ENCODE measurements around the gene TBC1D22A. TPM values are rescaled to one million over a fixed set of nuclear protein-coding genes. Genes with fewer than 3 reads are reported as not detected.

TBC1D22A gene
- total and polyA plus RNA-seq, 8 donors = 14.4 to 33.5 (median 15.7) TPM

DNA sequence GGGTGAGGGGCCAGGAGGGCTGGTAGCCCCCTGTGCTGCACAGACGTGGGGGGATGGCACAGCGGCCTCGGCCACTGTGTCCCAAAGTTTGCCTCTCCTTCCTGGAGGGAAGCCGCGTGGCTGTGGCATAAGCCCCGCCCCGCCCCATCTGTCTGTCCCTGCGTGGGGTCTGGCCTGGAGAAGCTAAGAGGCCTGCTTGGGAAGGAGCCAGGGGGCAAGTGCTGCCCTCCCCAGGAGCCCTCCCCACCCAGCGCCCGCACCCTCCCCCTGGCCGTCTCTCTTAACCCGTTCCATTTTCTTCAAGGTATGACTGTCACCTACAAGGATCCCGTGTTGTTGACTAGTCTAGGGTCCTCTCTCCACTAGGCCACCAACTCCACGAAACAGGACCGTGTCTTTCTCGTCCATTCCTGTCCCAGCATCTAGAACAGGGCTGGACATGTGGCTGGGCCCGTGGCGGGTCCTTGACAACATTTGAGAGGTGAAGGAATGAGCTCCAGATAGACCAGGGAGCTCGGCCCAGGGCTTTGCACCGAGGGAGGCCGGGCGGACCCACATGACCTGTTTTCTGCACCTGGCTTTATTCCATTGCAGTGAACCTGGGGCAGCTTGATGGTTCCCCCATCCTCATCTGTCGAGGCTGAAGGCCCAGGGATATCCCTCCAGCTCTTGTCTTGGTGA is 428.0 kb downstream of the TBC1D22A start:
- peak in 1 of 4 donors; percentile 64 for DNase-seq
- Histone ChIP-seq H3K27me3 (no peaks in the 10 kb centered on the region), H3K4me3 (no peak overlapping the region), H3K27ac (no peak overlapping the region), H3K4me1 (no peaks in the 10 kb centered on the region), H3K9me3 (peaks cover 0 to 9% of the 10 kb centered on the region in 2 donors), H3K36me3 (no peaks in the 10 kb centered on the region)
- TF ChIP-seq, protein P1, sequence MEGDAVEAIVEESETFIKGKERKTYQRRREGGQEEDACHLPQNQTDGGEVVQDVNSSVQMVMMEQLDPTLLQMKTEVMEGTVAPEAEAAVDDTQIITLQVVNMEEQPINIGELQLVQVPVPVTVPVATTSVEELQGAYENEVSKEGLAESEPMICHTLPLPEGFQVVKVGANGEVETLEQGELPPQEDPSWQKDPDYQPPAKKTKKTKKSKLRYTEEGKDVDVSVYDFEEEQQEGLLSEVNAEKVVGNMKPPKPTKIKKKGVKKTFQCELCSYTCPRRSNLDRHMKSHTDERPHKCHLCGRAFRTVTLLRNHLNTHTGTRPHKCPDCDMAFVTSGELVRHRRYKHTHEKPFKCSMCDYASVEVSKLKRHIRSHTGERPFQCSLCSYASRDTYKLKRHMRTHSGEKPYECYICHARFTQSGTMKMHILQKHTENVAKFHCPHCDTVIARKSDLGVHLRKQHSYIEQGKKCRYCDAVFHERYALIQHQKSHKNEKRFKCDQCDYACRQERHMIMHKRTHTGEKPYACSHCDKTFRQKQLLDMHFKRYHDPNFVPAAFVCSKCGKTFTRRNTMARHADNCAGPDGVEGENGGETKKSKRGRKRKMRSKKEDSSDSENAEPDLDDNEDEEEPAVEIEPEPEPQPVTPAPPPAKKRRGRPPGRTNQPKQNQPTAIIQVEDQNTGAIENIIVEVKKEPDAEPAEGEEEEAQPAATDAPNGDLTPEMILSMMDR (IDR thresholded peaks at IDR 0.05) = no peak
- intact Hi-C loops (cut with DNase I) = no loop called here
- ATAC-seq = no peak

GRCh38 chr22:47190957-47191670 is 428.7 kb downstream of the TBC1D22A start:
- no peak overlapping the region for H3K4me3 ChIP-seq
- H3K27ac ChIP-seq = no peak overlapping the region
- intact Hi-C loops (cut with DNase I) = no loop called here
- H3K9me3 ChIP-seq = peaks cover 0 to 2% of the 10 kb centered on the region in 2 donors
- H3K4me1 ChIP-seq = no peaks in the 10 kb centered on the region
- ATAC-seq = no peak
- TF ChIP-seq, protein P1 (IDR thresholded peaks at IDR 0.05) = no peak
- no peaks in the 10 kb centered on the region for H3K27me3 ChIP-seq
- DNase-seq = no peak
- no peaks in the 10 kb centered on the region for H3K36me3 ChIP-seq

DNA sequence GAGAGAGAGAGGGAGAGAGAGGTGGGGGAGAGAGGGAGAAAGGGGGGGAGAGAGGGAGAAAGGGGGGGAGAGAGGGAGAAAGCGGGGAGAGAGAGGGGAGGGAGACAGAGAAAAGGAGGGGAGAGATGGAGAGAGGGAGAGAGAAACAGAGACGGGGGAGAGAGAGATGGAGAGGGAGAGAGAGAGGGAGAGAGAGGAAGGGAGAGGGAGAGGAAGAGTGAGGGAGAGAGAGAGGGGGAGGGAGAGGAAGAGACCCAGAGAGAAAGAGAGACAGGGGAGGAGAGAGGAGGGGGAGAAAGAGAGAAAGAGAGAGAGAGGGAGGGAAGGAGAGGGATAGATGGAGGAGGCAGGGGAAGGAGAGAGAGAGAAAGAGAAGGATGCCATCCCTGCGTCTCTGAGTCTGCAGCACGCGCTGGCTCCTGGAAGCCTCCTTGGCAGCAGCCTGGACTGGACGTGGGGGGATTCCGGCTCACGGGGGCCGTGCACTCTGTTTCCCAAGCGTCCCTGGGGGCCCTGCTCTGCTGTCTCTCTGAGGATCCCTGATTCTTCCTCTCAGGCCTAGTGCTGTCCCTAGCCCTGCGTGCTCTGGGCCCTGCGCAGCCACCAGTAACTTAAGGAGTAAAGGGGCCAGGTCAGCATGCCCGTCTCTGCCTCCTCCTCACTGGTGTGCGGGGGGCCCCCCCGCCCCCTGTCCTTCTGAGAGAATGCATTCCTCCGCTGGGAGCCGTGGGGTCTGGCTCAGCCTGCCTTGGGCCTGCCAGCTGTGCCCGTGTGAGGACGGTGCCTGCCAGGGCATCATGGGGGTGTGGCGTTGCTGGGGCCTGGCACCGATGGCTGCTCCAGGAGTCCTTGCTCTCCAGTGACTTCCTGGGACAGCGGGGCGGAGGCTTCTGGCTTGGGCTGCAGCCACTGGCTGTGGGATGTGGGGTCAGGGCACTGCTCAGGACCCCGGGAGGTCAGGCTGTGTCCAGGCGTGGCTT is 429.5 kb downstream of the TBC1D22A start:
- ATAC-seq (peak; percentile 31), DNase-seq (no peak)
- TF ChIP-seq, protein P1 (IDR thresholded peaks at IDR 0.05) = no peak
- Histone ChIP-seq H3K27ac (no peak overlapping the region), H3K4me1 (no peaks in the 10 kb centered on the region), H3K4me3 (no peak overlapping the region), H3K27me3 (no peaks in the 10 kb centered on the region), H3K36me3 (no peaks in the 10 kb centered on the region), H3K9me3 (no peaks in the 10 kb centered on the region)
- intact Hi-C loops (cut with DNase I) = no loop called here

GRCh38 chr22:47192651-47193437 is 430.4 kb downstream of the TBC1D22A start:
- H3K27ac ChIP-seq = no peak overlapping the region
- no peaks in the 10 kb centered on the region for H3K9me3 ChIP-seq
- H3K36me3 ChIP-seq = no peaks in the 10 kb centered on the region
- ATAC-seq (peak; percentile 39), DNase-seq (peak in 1 of 4 donors; percentile 32)
- TF ChIP-seq, protein P1 (IDR thresholded peaks at IDR 0.05) = no peak
- intact Hi-C loops (cut with DNase I) = no loop called here
- no peaks in the 10 kb centered on the region for H3K4me1 ChIP-seq
- no peaks in the 10 kb centered on the region for H3K27me3 ChIP-seq
- no peak overlapping the region for H3K4me3 ChIP-seq

Measured in left lung (tissue), 10 donors.